HepG2 (cell line): ENCODE data around the gene MAPRE3. TPM values are rescaled to one million over a fixed set of nuclear protein-coding genes. Genes with fewer than 3 reads are reported as not detected.
A peak's percentile ranks its signal among the peaks of the same experiment; 100 is the strongest.

Experiments used
- ARID5B ChIP-seq: IDR thresholded peaks from 2 replicates; pipeline ENCODE4 v1.4.0; 2020; ENCODE audit warnings: mild to moderate bottlenecking, missing genetic modification reagents
- BRCA1 ChIP-seq: sonication (generic); formaldehyde crosslinking; IDR thresholded peaks from 2 replicates; pipeline ENCODE4 v1.4.0; 2020; ENCODE audit warnings: missing genetic modification reagents
- GABPB1 ChIP-seq: IDR thresholded peaks from 2 replicates; pipeline ENCODE4 v1.6.1; 2016; ENCODE audit warnings: mild to moderate bottlenecking, missing genetic modification reagents, moderate library complexity, missing compliant biosample characterization
- GTF2F1 ChIP-seq: fragments of 150-350 bp; IDR thresholded peaks from 2 replicates; pipeline ENCODE4 v1.6.1; 2014; ENCODE audit warnings: low read length
- LCORL ChIP-seq, 2 experiments: fragments of 450-650 bp in 1 of 2; sonication (generic) in 1 of 2; formaldehyde crosslinking in 1 of 2; IDR thresholded peaks; 2 replicates each; pipeline versions ENCODE4 v1.5.0 to v1.6.1; 2017 to 2020; ENCODE audit warnings: antibody characterized with exemption in 1 of 2, missing genetic modification reagents in 1 of 2
- MEIS2 ChIP-seq: sonication (generic); formaldehyde crosslinking; IDR thresholded peaks from 2 replicates; pipeline ENCODE4 v1.9.0; 2021; ENCODE audit warnings: mild to moderate bottlenecking, missing genetic modification reagents
- NR2C2 ChIP-seq: sonication (generic); formaldehyde crosslinking; IDR thresholded peaks from 2 replicates; pipeline ENCODE4 v1.4.0; 2020; ENCODE audit warnings: missing genetic modification reagents, mild to moderate bottlenecking, moderate library complexity, borderline replicate concordance
- TCF7 ChIP-seq: sonication (generic); IDR thresholded peaks from 2 replicates; pipeline ENCODE4 v1.6.1; 2016; ENCODE audit warnings: antibody characterized with exemption, low read depth
- ZNF292 ChIP-seq: sonication (generic); formaldehyde crosslinking; IDR thresholded peaks from 2 replicates; pipeline ENCODE4 v1.8.1; 2022; ENCODE audit warnings: mild to moderate bottlenecking, low read depth, missing genetic modification reagents, borderline replicate concordance
- ZNF296 ChIP-seq: sonication (generic); formaldehyde crosslinking; conservative IDR thresholded peaks from 2 replicates; pipeline ENCODE4 v1.5.0; 2020; ENCODE audit warnings: mild to moderate bottlenecking, missing genetic modification reagents
- ZNF703 ChIP-seq: sonication (generic); formaldehyde crosslinking; IDR thresholded peaks from 2 replicates; pipeline ENCODE4 v1.5.1; 2020; ENCODE audit warnings: missing genetic modification reagents, mild to moderate bottlenecking, moderate library complexity, borderline replicate concordance
- polyA plus RNA-seq, 8 experiments: library from polyadenylated mRNA; depleted of rRNA in 3 of 8; stranded (reverse) in 7 of 8; unstranded in 1 of 8; fragments of >200 nt; fragmentation: Illumina TruSeq in 4 of 8; extraction: Trizol in 4 of 8; gene quantifications; 2 replicates each; pipeline versions ENCODE4 v1.2.1 to v1.2.3, GENCODE V29; 2011 to 2016; ENCODE audit warnings: low read depth in 4 of 8, missing spikeins in 1 of 8, mixed read lengths in 1 of 8; ENCODE audit not compliant: insufficient read depth in 1 of 8
- total RNA-seq, 5 experiments: library from RNA; depleted of rRNA; stranded (reverse); fragments of >200 nt; fragmentation: Illumina TruSeq; extraction: Trizol; gene quantifications; 2 replicates each; pipeline ENCODE4 v1.2.3, GENCODE V29; 2016; ENCODE audit warnings: low read depth in 1 of 5
- TF ChIP-seq, protein P1 (sequence below), 2 experiments: fragments of 450-650 bp in 1 of 2; sonication (generic) in 1 of 2; formaldehyde crosslinking in 1 of 2; IDR thresholded peaks; 2 replicates each; pipeline versions ENCODE4 v1.6.1 to v1.8.0; 2016 to 2022; ENCODE audit warnings: antibody characterized with exemption in 1 of 2, mild to moderate bottlenecking in 1 of 2, missing genetic modification reagents in 1 of 2
- TF ChIP-seq, protein P2 (sequence below): IDR thresholded peaks from 2 replicates; pipeline ENCODE4 v1.6.1; 2016; ENCODE audit warnings: mild to moderate bottlenecking

MAPRE3 gene
- total and polyA plus RNA-seq, 2 of the 13 experiments (the other 11 are each of a cell fraction or from before 2014, with no cell fraction given): 0.31 to 0.91 TPM

GRCh38 chr2:26970244-26970927 is at the start of gene MAPRE3 (continued):
- TF ChIP-seq GABPB1 (CRISPR knock-in tag) (peak; percentile 61), ZNF296 (CRISPR knock-in tag) (no peak), NR2C2 (CRISPR knock-in tag) (no peak), MEIS2 (no peak), ZNF292 (CRISPR knock-in tag) (no peak), TCF7 (no peak), BRCA1 (CRISPR knock-in tag) (no peak), GTF2F1 (no peak), LCORL (IDR thresholded peaks at IDR 0.05) (no peak), LCORL (CRISPR knock-in tag; IDR thresholded peaks at IDR 0.05) (no peak), ARID5B (CRISPR knock-in tag) (no peak), ZNF703 (CRISPR knock-in tag) (no peak)
- TF ChIP-seq, protein P1, sequence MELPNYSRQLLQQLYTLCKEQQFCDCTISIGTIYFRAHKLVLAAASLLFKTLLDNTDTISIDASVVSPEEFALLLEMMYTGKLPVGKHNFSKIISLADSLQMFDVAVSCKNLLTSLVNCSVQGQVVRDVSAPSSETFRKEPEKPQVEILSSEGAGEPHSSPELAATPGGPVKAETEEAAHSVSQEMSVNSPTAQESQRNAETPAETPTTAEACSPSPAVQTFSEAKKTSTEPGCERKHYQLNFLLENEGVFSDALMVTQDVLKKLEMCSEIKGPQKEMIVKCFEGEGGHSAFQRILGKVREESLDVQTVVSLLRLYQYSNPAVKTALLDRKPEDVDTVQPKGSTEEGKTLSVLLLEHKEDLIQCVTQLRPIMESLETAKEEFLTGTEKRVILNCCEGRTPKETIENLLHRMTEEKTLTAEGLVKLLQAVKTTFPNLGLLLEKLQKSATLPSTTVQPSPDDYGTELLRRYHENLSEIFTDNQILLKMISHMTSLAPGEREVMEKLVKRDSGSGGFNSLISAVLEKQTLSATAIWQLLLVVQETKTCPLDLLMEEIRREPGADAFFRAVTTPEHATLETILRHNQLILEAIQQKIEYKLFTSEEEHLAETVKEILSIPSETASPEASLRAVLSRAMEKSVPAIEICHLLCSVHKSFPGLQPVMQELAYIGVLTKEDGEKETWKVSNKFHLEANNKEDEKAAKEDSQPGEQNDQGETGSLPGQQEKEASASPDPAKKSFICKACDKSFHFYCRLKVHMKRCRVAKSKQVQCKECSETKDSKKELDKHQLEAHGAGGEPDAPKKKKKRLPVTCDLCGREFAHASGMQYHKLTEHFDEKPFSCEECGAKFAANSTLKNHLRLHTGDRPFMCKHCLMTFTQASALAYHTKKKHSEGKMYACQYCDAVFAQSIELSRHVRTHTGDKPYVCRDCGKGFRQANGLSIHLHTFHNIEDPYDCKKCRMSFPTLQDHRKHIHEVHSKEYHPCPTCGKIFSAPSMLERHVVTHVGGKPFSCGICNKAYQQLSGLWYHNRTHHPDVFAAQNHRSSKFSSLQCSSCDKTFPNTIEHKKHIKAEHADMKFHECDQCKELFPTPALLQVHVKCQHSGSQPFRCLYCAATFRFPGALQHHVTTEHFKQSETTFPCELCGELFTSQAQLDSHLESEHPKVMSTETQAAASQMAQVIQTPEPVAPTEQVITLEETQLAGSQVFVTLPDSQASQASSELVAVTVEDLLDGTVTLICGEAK (IDR thresholded peaks at IDR 0.05): no peak
- TF ChIP-seq, protein P1 (CRISPR knock-in tag; IDR thresholded peaks at IDR 0.05): 0 out of 2 replicates have a peak, but pooled peaks have one; percentile 38
- TF ChIP-seq, protein P2, sequence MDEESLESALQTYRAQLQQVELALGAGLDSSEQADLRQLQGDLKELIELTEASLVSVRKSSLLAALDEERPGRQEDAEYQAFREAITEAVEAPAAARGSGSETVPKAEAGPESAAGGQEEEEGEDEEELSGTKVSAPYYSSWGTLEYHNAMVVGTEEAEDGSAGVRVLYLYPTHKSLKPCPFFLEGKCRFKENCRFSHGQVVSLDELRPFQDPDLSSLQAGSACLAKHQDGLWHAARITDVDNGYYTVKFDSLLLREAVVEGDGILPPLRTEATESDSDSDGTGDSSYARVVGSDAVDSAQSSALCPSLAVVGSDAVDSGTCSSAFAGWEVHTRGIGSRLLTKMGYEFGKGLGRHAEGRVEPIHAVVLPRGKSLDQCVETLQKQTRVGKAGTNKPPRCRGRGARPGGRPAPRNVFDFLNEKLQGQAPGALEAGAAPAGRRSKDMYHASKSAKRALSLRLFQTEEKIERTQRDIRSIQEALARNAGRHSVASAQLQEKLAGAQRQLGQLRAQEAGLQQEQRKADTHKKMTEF (CRISPR knock-in tag): no peak; the same call in 1 of the 2 replicates
